Measurements from ENCODE around the gene KNDC1. TPM values are rescaled to one million over a fixed set of nuclear protein-coding genes. Genes with fewer than 3 reads are reported as not detected.

Gene KNDC1
- total RNA-seq, 1 experiment from 2014 or later = 15.7 TPM

- no peak overlapping the region for H4K91ac ChIP-seq (ENCODE audit: insufficient read length, low read depth, low read length)
- H3K27me3 ChIP-seq (ENCODE audit: insufficient read depth, low read length) = no peaks in the 10 kb centered on the region
- H3K23me2 ChIP-seq (ENCODE audit: insufficient read length, low read depth, low read length, poor library complexity, severe bottlenecking) = no peaks in the 10 kb centered on the region
- H2AFZ ChIP-seq (ENCODE audit: low read length) = no peak overlapping the region
- H4K8ac ChIP-seq (replicated peaks; ENCODE audit: insufficient read length, low read depth, low read length) = no peak overlapping the region
- no peak for TF ChIP-seq CTCF (conservative IDR thresholded peaks at IDR 0.05)
- no peak overlapping the region for H3K9ac ChIP-seq (ENCODE audit: extremely low read depth, insufficient read length, low read length)
- no peak overlapping the region for H2BK15ac ChIP-seq (ENCODE audit: low read depth, low read length)
- H4K20me1 ChIP-seq (ENCODE audit: control insufficient read depth, insufficient read depth, insufficient read length) = no peaks in the 10 kb centered on the region
- H3K18ac ChIP-seq (ENCODE audit: insufficient read length, low read depth, low read length) = no peak overlapping the region
- no peak overlapping the region for H2BK12ac ChIP-seq (ENCODE audit: insufficient read length, low read depth, low read length)
- H3K79me1 ChIP-seq (ENCODE audit: insufficient read depth, low read depth, low read length, poor library complexity, severe bottlenecking) = no peaks in the 10 kb centered on the region
- DNase-seq = no peak
- no peak overlapping the region for H3K23ac ChIP-seq (ENCODE audit: insufficient read length, low read depth, low read length)
- no peak overlapping the region for H2BK20ac ChIP-seq (ENCODE audit: low read depth, low read length, poor library complexity, severe bottlenecking)
- no peak overlapping the region; the same call in 1 of the 2 replicates for H3K14ac ChIP-seq (ENCODE audit: insufficient read depth, low read length)
- no peaks in the 10 kb centered on the region; a peak in 2 of 5 replicates for H3K9me3 Mint-ChIP-seq
- no CpG with 5 or more reads among the region's 36 CpGs for WGBS (ENCODE audit: extremely low coverage, insufficient read length, low lambda C conversion rate)
- H3K4me1 ChIP-seq (ENCODE audit: insufficient read depth, low read length) = no peaks in the 10 kb centered on the region
- no peak overlapping the region for H4K5ac ChIP-seq (ENCODE audit: insufficient read length, low read depth, low read length)
- no peak overlapping the region for H3T11ph ChIP-seq (ENCODE audit: low read length)
- H3K4me1 Mint-ChIP-seq = peaks cover 23 to 31% of the 10 kb centered on the region in 2 experiments
- no peaks in the 10 kb centered on the region for H3K36me3 Mint-ChIP-seq (ENCODE audit: insufficient read depth in 1 of 3, low read depth in 3 of 3)
- H3K4me3 Mint-ChIP-seq = no peak overlapping the region
- no peaks in the 10 kb centered on the region for H3K79me2 ChIP-seq (ENCODE audit: insufficient read depth, low read length)
- no peak overlapping the region for H3K27ac ChIP-seq (ENCODE audit: insufficient read length, low read depth, low read length)
- no peak overlapping the region for H2BK5ac ChIP-seq (ENCODE audit: insufficient read length, low read length)
- no peak overlapping the region for H3K4ac ChIP-seq (ENCODE audit: low read depth, low read length)
- no peaks in the 10 kb centered on the region for H3K9me3 ChIP-seq (ENCODE audit: control insufficient read depth, low read depth, low read length)
- peaks cover 8% of the 10 kb centered on the region for H3K27me3 Mint-ChIP-seq (ENCODE audit: low read depth)
- H2AK5ac ChIP-seq (ENCODE audit: insufficient read length, low read length) = no peak overlapping the region
- H3K4me2 ChIP-seq (ENCODE audit: insufficient read depth, insufficient read length, low read length) = no peak overlapping the region
- no peak overlapping the region for H2BK120ac ChIP-seq (ENCODE audit: low read depth, low read length, poor library complexity, severe bottlenecking)
- H3K27ac Mint-ChIP-seq = no peak overlapping the region
- no peak overlapping the region for H3K56ac ChIP-seq (ENCODE audit: insufficient read length, low read depth, low read length)
Observed at GRCh38 chr10:133247681-133248333, 87.8 kb downstream of the KNDC1 start.

Measured in H9 (cell line).